ENCODE results near the gene IQGAP2.
"Not testable (repeated sequence)": the region's sequence is repeated elsewhere in the genome, so short reads cannot be mapped to it uniquely, and the experiment has no call there.

The IQGAP2 gene

GRCh38 chr5:76660360-76660759, 257.3 kb downstream of the IQGAP2 start:
- DNase-seq (ENCODE audit: low read depth): no peak

- no peak for DNase-seq (ENCODE audit: low read depth)
Observed at GRCh38 chr5:76662521-76662920, 259.4 kb downstream of the IQGAP2 start.

- DNase-seq (ENCODE audit: low read depth): no peak
Observed at GRCh38 chr5:76663573-76663972, 260.5 kb downstream of the IQGAP2 start.

GRCh38 chr5:76664079-76664478, 261.0 kb downstream of the IQGAP2 start:
- DNase-seq (ENCODE audit: low read depth): no peak

GRCh38 chr5:76667495-76667894, 264.4 kb downstream of the IQGAP2 start:
- DNase-seq (ENCODE audit: low read depth): no peak

- DNase-seq (ENCODE audit: low read depth): no peak
Observed at GRCh38 chr5:76669245-76669644, 266.2 kb downstream of the IQGAP2 start.

GRCh38 chr5:76670508-76670907, 267.4 kb downstream of the IQGAP2 start:
- DNase-seq (ENCODE audit: low read depth): no peak

GRCh38 chr5:76672242-76672641, 269.2 kb downstream of the IQGAP2 start:
- no peak for DNase-seq (ENCODE audit: low read depth)

GRCh38 chr5:76673125-76673524, 270.0 kb downstream of the IQGAP2 start:
- DNase-seq (ENCODE audit: low read depth): no peak

GRCh38 chr5:76674330-76675066, 271.4 kb downstream of the IQGAP2 start:
- no peak for DNase-seq (ENCODE audit: low read depth)

GRCh38 chr5:76675364-76675763, 272.3 kb downstream of the IQGAP2 start:
- DNase-seq (ENCODE audit: low read depth): no peak

- DNase-seq (ENCODE audit: low read depth): no peak
Observed at GRCh38 chr5:76677849-76678472, 274.9 kb downstream of the IQGAP2 start.

- DNase-seq (ENCODE audit: low read depth): no peak
Observed at GRCh38 chr5:76679231-76679630, 276.1 kb downstream of the IQGAP2 start.

- DNase-seq (ENCODE audit: low read depth): not testable (repeated sequence)
Observed at GRCh38 chr5:76680826-76681225, 277.7 kb downstream of the IQGAP2 start.

- no peak for DNase-seq (ENCODE audit: low read depth)
Observed at GRCh38 chr5:76681287-76681686, 278.2 kb downstream of the IQGAP2 start.

- DNase-seq (ENCODE audit: low read depth): no peak
Observed at GRCh38 chr5:76682387-76682786, 279.3 kb downstream of the IQGAP2 start.

GRCh38 chr5:76683816-76684731, 281.0 kb downstream of the IQGAP2 start:
- DNase-seq (ENCODE audit: low read depth): no peak

GRCh38 chr5:76684756-76685519, 281.9 kb downstream of the IQGAP2 start:
- no peak for DNase-seq (ENCODE audit: low read depth)

- no peak for DNase-seq (ENCODE audit: low read depth)
Observed at GRCh38 chr5:76685704-76686103, 282.6 kb downstream of the IQGAP2 start.

- DNase-seq (ENCODE audit: low read depth): no peak
Observed at GRCh38 chr5:76688212-76688611, 285.1 kb downstream of the IQGAP2 start.

- no peak for DNase-seq (ENCODE audit: low read depth)
Observed at GRCh38 chr5:76688836-76689235, 285.8 kb downstream of the IQGAP2 start.
